Upper lobe of right lung (tissue), 1 donor: Measurements from ENCODE around the gene CLEC3B. TPM values are rescaled to one million over a fixed set of nuclear protein-coding genes. Genes with fewer than 3 reads are reported as not detected.
A peak's percentile ranks its signal among the peaks of the same experiment; 100 is the strongest.
"Not testable (repeated sequence)": the region's sequence is repeated elsewhere in the genome, so short reads cannot be mapped to it uniquely, and the experiment has no call there.

Experiments used
- ATAC-seq: fragments of 200-7000 bp; cut with Tn5 transposase; one replicate; pipeline ENCODE4 v1.9.1; 2020; ENCODE audit warnings: mild to moderate bottlenecking, moderate library complexity
- DNase-seq: peaks from one replicate; pipeline ENCODE4 v3.0.0-alpha.2; 2020
- H3K27ac ChIP-seq: fragments of 200-600 bp; one replicate; pipeline ENCODE4 v1.8.0; 2022
- H3K27me3 ChIP-seq: fragments of 200-600 bp; one replicate; pipeline ENCODE4 v1.8.0; 2022; ENCODE audit warnings: mild to moderate bottlenecking
- H3K36me3 ChIP-seq: fragments of 200-600 bp; one replicate; pipeline ENCODE4 v1.8.0; 2022
- H3K4me1 ChIP-seq: fragments of 200-600 bp; one replicate; pipeline ENCODE4 v1.8.0; 2022
- H3K4me3 ChIP-seq: fragments of 200-600 bp; one replicate; pipeline ENCODE4 v1.8.0; 2022; ENCODE audit warnings: mild to moderate bottlenecking
- H3K9me3 ChIP-seq: fragments of 200-600 bp; one replicate; pipeline ENCODE4 v1.8.0; 2022
- intact Hi-C: fragments of 100-400 bp; cut with DNase I; formaldehyde crosslinking; loops from one replicate; pipeline ENCODE4 v1.11.0; 2022
- total RNA-seq: library from RNA; stranded (reverse); fragmentation: NEBNext Ultra II Directional; extraction: Animal tissue kit (Norgen Biotek cat#: 25700); gene quantifications from one replicate; pipeline ENCODE4 v1.2.1, GENCODE V29; 2021
- TF ChIP-seq, protein P1 (sequence below): fragments of 200-600 bp; IDR thresholded peaks from one replicate; pipeline ENCODE4 v1.8.0; 2022; ENCODE audit warnings: antibody characterized with exemption
- donor health status: DM: no; HTN: yes; CAD: no; lungs with severe emphysema.

Gene CLEC3B
- total RNA-seq, 1 donor from 2014 or later: 265 TPM

DNA sequence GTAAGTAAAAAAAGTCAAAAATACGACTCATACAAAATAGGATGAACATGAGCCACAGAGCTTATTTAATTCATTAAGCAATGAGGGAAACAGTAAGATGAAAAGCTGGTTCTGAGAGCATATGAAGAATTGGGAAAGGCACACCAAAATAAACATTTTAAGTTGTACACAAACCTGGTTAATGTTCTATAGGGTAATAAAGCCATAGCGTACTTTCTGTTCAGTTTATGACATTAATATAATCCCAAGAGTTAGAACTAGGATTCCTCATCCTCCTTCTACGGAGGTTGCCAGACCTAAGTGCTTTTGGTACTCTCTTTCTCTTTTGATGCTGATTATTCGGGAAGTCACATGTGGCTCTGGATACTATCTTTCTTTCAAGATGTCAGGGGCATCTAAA lies 41.4 kb downstream of the CLEC3B start:
- ATAC-seq: no peak
- H3K27me3 ChIP-seq: no peaks in the 10 kb centered on the region
- H3K9me3 ChIP-seq: no peaks in the 10 kb centered on the region
- DNase-seq: no peak
- no peaks in the 10 kb centered on the region for H3K36me3 ChIP-seq
- no peak overlapping the region for H3K4me3 ChIP-seq
- TF ChIP-seq, protein P1, sequence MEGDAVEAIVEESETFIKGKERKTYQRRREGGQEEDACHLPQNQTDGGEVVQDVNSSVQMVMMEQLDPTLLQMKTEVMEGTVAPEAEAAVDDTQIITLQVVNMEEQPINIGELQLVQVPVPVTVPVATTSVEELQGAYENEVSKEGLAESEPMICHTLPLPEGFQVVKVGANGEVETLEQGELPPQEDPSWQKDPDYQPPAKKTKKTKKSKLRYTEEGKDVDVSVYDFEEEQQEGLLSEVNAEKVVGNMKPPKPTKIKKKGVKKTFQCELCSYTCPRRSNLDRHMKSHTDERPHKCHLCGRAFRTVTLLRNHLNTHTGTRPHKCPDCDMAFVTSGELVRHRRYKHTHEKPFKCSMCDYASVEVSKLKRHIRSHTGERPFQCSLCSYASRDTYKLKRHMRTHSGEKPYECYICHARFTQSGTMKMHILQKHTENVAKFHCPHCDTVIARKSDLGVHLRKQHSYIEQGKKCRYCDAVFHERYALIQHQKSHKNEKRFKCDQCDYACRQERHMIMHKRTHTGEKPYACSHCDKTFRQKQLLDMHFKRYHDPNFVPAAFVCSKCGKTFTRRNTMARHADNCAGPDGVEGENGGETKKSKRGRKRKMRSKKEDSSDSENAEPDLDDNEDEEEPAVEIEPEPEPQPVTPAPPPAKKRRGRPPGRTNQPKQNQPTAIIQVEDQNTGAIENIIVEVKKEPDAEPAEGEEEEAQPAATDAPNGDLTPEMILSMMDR: no peak
- peaks cover 10% of the 10 kb centered on the region for H3K4me1 ChIP-seq
- H3K27ac ChIP-seq: no peak overlapping the region
- intact Hi-C loops: no loop called here

DNA sequence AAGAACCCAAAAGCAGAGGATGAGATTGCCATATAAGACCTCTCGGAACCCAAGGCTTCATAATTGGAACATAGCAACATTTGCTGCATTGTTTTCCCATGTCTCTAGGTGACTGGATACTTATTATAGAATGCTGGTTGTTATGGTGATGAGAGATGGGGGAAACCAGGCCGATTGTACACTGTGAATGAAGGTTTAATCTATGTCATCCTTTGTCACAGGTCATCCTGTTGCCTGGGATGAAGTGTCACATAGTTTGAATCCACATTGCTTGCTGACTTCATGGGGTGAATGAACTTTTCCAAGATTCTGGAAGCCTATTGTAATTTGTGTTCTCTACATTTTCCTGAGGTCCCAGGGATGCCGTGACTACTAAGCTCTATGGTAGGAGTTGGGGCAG lies 41.8 kb downstream of the CLEC3B start:
- intact Hi-C loops: no loop called here
- no peak for DNase-seq
- H3K4me3 ChIP-seq: no peak overlapping the region
- H3K36me3 ChIP-seq: no peaks in the 10 kb centered on the region
- no peaks in the 10 kb centered on the region for H3K27me3 ChIP-seq
- no peak for ATAC-seq
- H3K27ac ChIP-seq: no peak overlapping the region
- H3K4me1 ChIP-seq: peaks cover 10% of the 10 kb centered on the region
- H3K9me3 ChIP-seq: no peaks in the 10 kb centered on the region
- TF ChIP-seq, protein P1: no peak

DNA sequence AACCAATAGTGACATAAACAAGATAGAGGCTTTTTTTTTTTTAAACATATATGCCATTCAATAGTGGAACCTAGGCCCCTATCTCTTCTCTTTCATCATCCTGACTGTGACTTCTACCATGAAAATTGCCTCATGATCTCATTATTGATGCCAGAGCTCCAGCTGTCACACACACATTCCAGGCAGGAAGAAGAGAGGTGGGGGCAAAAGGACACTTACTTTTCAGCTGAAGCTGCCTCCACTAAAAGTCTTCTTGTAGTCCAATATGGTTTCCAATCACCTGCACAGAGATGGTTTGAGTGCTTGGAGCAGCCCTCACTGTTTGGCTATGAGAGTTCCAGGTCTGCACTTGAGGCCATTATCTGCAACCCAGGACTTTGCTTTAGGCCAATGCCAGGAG lies 45.0 kb downstream of the CLEC3B start:
- Histone ChIP-seq H3K36me3 (no peaks in the 10 kb centered on the region), H3K4me3 (no peak overlapping the region), H3K4me1 (no peaks in the 10 kb centered on the region), H3K27ac (no peak overlapping the region), H3K27me3 (no peaks in the 10 kb centered on the region), H3K9me3 (no peaks in the 10 kb centered on the region)
- DNase-seq (no peak), ATAC-seq (no peak)
- intact Hi-C loops: no loop called here
- TF ChIP-seq, protein P1: no peak

DNA sequence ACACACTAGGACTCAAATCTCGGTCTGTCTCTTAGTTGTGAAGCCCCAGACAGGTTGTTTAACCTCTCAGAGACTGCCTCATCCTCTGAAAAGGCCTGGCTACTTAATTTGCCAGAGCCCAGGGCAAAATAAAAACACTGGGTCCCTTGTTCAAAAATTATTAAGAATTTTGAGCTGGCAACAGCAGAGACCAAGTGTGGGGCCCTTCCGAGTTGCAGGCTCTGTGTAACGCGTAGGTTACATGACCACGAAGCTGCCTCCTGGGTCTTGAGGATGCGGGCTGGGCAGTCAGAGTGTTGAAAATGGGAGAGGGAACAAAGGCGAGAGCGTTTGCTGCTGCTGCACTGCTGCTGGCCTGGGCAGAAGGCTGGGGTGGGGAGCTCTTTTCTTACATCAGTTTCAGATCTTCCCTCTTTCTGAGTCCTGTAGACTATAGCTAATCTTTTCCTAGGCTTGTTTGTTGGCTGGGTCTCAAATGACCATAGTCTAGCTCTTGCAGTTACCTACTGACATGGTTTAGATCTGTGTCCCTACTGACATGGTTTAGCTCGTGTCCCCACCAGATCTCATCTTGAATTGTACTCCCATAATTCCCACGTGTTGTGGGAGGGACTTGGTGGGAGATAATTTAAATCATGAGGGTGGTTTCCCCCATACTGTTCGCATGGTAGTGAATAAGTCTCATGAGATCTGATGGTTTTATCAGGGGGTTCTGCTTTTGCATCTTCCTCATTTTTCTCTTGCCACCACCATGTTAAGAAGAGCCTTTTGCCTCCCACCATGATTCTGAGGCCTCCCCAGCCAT lies 49.9 kb downstream of the CLEC3B start:
- Histone ChIP-seq H3K36me3 (no peaks in the 10 kb centered on the region), H3K4me3 (no peak overlapping the region), H3K27ac (peak overlapping the region; percentile 17), H3K27me3 (no peaks in the 10 kb centered on the region), H3K9me3 (no peaks in the 10 kb centered on the region), H3K4me1 (no peaks in the 10 kb centered on the region)
- TF ChIP-seq, protein P1: no peak
- DNase-seq (no peak), ATAC-seq (peak; percentile 56)
- intact Hi-C loops: no loop called here

DNA sequence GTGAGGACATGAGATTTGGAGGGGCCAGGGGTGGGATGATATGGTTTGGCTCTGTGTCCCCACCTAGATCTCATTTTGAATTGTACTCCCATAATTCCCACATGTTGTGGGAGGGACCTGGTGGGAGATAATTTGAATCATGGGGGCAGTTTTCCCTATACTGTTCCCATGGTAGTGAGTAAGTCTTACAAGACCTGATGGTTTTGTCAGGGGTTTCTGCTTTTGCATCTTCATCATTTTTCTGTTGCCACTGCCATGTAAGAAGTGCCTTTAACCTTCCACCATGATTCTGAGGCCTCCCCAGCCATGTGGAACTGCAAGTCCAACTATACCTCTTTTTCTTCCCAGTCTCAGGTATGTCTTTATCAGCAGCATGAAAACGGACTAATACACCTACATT lies 52.2 kb downstream of the CLEC3B start:
- intact Hi-C loops, H3K27ac ChIP-seq, H3K9me3 ChIP-seq, H3K4me3 ChIP-seq, ATAC-seq, DNase-seq, H3K36me3 ChIP-seq, H3K27me3 ChIP-seq, H3K4me1 ChIP-seq: not testable (repeated sequence)

DNA sequence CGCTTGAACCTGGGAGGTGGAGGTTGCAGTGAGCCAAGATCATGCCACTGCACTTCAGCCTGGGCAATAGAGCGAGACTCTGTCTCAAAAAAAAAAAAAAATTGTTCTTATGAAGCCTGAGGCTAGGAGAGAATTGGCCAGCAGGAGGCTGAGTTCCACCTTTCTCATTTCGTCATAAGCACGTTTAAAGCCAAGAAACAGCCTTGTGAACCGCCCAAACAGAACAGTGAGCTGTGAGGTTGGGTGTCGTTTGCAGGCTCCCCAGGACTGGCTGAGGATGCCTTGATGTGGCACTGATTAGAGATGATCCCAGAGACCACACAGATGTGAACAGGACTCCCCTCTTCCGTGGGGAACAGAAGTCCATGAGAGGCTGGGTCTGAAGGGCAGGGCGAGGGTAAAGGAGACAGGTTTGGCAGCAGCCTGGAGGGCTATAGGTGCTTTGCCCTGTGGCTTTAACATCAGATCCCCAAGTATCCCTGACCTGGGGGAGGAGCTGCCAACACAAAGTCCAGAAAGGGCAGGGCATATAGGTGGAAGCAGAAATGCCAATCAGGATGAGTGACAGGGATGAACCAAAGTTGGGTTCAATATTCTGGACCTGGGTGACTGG lies 52.9 kb downstream of the CLEC3B start:
- TF ChIP-seq, protein P1: no peak
- DNase-seq: no peak
- H3K9me3 ChIP-seq: no peaks in the 10 kb centered on the region
- intact Hi-C loops: no loop called here
- H3K27me3 ChIP-seq: no peaks in the 10 kb centered on the region
- no peaks in the 10 kb centered on the region for H3K4me1 ChIP-seq
- ATAC-seq: no peak
- H3K36me3 ChIP-seq: no peaks in the 10 kb centered on the region
- H3K4me3 ChIP-seq: no peak overlapping the region
- H3K27ac ChIP-seq: no peak overlapping the region
